NCI-H1048 (cell line): ENCODE measurements around the gene FRAS1.
"Not testable (repeated sequence)": the region's sequence is repeated elsewhere in the genome, so short reads cannot be mapped to it uniquely, and the experiment has no call there.

ENCODE experiments used
- DNase-seq: peaks from one replicate; lab custom pipeline; 2025; lab: John Stamatoyannopoulos, UW

FRAS1 gene

DNA sequence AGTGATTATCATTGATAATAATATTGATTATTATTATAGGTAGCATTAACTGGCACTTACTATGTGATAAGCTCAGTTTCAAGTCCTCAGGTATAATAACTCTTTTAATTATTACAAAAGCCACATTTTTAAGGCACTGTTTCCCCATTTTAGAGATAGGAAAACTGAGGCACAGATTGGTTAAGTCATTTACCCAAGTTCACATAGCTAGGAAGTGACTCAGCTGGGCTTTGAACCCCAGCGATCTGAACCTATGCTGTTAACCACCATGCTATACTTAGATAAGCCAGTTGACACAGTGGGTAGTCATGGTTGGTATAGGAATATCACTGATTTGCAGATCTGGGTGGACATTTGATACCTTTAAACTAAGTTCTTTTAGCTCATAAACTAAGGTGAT, 110.4 kb downstream of the FRAS1 start:
- DNase-seq: no peak

DNA sequence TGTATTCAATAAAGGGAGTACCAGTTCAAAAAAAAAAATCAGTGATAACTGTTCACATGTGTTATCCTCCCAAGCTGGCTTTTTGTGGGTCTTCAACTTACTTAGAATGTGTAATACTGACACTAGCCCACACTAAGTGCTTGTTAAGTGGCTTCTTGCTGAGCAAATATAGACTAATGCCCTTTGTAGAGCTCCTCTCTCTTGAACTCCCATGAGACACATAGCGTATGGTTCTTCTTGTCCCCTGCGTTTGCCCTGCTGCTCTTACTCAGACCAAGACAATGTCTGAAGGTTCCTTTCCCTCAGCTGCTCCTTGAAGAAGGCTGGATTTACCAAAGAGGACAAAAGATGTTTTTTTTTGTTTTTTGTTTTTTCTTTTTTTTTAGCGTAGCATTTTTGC, 110.9 kb downstream of the FRAS1 start:
- DNase-seq: no peak

- no peak for DNase-seq
Measured at GRCh38 chr4:78169728-78170127, 112.6 kb downstream of the FRAS1 start.

DNA sequence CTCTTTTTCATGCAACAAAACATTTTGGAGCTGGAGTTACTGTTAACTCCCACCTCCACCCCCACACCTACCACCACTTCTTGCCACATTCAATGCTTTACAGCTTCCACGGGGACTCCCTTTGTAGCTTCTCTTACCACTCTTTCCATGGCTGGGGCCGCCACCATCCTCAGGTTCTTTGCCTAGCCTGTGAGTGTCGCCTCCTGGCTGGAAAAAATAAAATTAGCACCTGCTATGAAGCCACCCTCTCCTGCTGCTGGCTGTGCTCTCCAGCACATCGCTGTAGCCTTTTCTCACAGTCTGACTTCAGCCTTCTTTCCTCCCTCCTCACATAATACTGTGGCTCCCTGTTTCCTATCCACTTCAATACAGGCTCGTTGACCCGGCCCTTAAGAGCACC, 114.4 kb downstream of the FRAS1 start:
- DNase-seq: no peak

- DNase-seq: no peak
Measured at GRCh38 chr4:78174891-78175290, 117.8 kb downstream of the FRAS1 start.

DNA sequence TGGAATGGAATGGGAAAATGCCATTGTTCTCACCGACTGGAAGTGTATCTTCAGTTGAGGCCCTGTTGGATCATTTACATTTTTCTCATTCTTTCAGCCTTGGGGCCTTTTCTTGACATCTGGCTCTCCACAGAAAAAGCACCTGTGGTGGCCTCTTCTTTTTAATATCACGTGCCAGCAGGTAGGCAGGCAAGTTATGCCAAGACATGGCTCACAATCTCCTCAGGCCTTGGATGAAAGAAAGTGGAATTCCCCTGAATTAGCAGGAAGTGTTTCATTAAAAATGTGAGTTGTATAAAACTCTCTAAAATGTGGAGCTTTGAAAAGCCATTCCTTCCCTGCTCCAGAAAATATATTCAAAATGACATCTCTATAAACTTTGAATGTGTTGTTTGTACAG, 122.1 kb downstream of the FRAS1 start:
- DNase-seq: no peak

GRCh38 chr4:78181681-78182234, 124.6 kb downstream of the FRAS1 start:
- DNase-seq: not testable (repeated sequence)

- DNase-seq: no peak
Measured at GRCh38 chr4:78184584-78184983, 127.5 kb downstream of the FRAS1 start.

DNA sequence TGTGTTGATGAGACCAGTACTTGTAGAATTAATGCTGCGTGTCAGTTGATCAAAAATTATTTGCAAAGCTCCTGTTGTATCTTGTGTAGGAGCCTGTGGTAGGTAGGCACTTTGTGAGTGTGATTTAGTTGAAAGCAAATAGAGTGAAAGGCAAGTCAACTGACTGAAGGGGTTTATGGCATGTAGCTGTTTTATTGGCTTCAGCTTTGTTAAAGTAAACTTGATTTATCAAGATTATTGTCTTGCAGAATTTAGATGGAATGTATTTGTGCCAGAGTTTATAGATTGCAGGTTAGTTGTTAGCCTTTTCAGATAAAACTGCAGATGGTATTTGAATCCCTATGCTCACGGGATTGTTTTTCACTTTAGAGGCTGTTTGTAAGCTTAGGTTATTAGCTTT, 128.0 kb downstream of the FRAS1 start:
- DNase-seq: no peak

- DNase-seq: no peak
Measured at GRCh38 chr4:78186597-78187543, 129.7 kb downstream of the FRAS1 start.

DNA sequence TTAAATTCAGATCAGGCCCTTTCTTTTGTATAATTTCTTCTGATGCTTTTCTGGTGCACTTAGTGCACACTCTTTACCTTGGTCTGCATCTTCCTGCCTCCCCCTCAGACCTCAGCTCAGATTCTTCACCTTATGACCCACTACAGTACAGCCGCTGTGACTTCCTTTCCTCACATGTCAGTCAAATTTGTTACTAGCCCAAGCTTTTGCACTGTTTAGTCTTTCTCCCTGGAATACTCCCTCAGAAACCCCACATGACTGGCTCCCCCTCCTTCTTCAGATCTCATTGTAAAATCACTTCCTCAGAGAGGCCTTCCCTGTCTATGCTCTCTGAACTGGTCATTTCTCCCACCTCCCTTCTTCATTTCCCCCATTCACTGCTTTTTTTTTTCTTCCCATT, 132.9 kb downstream of the FRAS1 start:
- DNase-seq: no peak

- no peak for DNase-seq
Measured at GRCh38 chr4:78190595-78190994, 133.5 kb downstream of the FRAS1 start.

DNA sequence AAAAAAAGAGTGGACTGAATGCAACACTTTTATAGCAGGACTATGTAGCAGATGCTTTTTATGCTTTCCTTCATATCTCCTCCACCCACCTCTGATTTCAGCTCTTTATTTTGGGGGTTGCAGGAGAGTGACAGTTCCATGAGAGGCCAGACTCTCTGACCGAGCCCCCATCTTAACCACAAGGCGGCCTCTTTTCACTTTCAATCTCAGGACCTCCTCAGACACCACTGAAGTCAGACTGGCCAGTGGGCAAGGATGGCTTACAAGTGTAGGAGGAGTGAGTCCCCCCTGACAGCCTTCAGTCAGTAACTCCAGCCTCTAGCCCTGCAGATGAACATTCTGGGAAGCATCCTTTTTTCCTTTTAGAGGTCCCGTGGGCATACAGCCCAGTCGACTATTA, 140.8 kb downstream of the FRAS1 start:
- DNase-seq: no peak

DNA sequence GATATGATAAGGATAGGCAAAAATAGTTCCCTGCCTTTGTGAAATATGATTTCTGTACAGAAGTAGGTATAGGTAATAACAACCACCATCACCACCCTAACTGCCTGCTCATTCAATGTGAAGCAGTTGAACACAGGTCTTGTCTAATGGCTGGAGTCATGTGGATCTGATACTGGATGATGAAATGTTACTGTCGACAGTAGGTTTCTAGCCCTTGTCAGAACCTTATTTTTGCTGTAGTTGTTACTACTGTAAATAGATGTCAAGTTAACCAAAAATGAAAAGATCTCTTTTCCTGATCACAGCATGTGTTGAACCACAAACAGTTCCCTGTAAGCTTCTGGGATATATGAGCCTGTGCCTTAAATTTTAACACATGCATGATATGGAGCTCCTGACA, 142.9 kb downstream of the FRAS1 start:
- DNase-seq: no peak

- no peak for DNase-seq
Measured at GRCh38 chr4:78200949-78201348, 143.8 kb downstream of the FRAS1 start.

- DNase-seq: no peak
Measured at GRCh38 chr4:78204176-78204575, 147.1 kb downstream of the FRAS1 start.

DNA sequence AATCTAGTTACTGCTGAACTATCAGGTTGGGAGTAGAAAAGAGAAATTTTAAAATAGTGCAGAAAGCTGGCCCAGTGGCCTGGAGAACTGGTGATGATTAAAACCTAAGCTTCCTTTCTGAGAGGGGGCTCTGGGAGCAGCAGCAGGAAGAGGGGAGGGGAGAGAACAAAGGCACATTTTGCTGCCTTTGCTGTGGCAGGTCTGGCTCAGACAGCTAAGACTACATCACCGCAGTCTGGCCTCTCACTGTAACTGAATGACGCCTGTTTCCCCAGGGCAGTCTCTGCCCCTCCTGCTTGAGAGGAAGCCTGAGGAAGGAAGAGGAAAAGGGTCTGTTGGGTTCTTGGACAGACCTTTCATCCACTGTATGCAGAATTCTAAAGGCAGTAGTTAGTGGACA, 148.5 kb downstream of the FRAS1 start:
- no peak for DNase-seq

- no peak for DNase-seq
Measured at GRCh38 chr4:78207541-78207940, 150.4 kb downstream of the FRAS1 start.

GRCh38 chr4:78207951-78208350, 150.8 kb downstream of the FRAS1 start:
- no peak for DNase-seq

DNA sequence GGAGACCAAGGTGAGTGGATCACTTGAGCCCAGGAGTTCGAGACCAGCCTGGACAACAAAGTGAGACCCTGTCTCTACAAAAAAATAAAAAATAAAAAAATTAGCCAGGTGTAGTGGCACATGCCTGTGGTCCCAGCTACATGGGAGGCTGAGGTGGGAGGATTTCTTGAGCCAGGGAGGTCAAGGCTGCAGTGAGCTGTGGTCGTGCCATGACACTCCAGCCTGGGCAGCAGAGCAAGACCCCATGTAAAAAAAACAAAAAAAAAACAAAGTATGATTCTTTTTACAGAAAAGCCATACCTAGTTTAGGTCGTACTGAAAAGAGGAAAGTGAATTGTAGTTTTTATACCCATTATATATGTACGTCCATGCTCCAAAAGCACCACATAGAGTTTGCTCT, 151.8 kb downstream of the FRAS1 start:
- DNase-seq: not testable (repeated sequence)

- DNase-seq: no peak
Measured at GRCh38 chr4:78210694-78211410, 153.7 kb downstream of the FRAS1 start.

- no peak for DNase-seq
Measured at GRCh38 chr4:78213218-78213617, 156.1 kb downstream of the FRAS1 start.

DNA sequence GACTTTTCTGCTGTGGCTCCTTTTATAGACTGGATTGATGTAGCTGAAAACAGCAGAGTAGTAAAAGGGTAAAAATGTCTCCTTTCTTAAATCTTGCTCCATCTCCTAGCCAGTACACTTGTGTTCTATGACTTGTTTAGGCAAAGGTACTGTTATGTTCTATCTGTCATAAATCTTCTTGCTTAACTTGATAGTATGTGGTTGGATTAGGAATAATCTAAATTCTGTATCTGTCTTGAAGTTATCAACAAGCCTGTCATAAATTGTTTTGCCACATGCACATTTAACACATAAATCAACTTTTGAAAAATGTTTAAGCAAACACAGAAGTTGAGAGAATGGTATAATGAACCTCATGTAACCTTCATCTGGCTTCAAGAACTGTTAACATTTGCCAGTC, 157.0 kb downstream of the FRAS1 start:
- DNase-seq: no peak
